ENCODE data around the gene RUVBL1. TPM values are rescaled to one million over a fixed set of nuclear protein-coding genes. Genes with fewer than 3 reads are reported as not detected.

RUVBL1 gene
- total RNA-seq, 2 experiments from 2014 or later: 57.3 to 57.4 TPM

GRCh38 chr3:128062033-128062745 is 61.4 kb downstream of the RUVBL1 start:
- no peak overlapping the region for H3K27ac Mint-ChIP-seq
- ChIA-PET CTCF (no interaction called here), POLR2A (no interaction called here)
- no peaks in the 10 kb centered on the region for H3K9me3 Mint-ChIP-seq (ENCODE audit: insufficient read depth)
- ATAC-seq (no peak), DNase-seq (no peak)
- no peaks in the 10 kb centered on the region for H3K4me1 Mint-ChIP-seq (ENCODE audit: low read depth)
- H3K27me3 Mint-ChIP-seq (ENCODE audit: low read depth): no peaks in the 10 kb centered on the region
- H3K4me3 Mint-ChIP-seq: no peak overlapping the region
- peaks cover 72% of the 10 kb centered on the region for H3K36me3 Mint-ChIP-seq (ENCODE audit: low read depth)

GRCh38 chr3:128060473-128061381 is 62.9 kb downstream of the RUVBL1 start:
- no peak overlapping the region for H3K4me3 Mint-ChIP-seq
- peaks cover 7% of the 10 kb centered on the region for H3K4me1 Mint-ChIP-seq (ENCODE audit: low read depth)
- no peak for DNase-seq
- no peaks in the 10 kb centered on the region for H3K27me3 Mint-ChIP-seq (ENCODE audit: low read depth)
- H3K27ac Mint-ChIP-seq: no peak overlapping the region
- CTCF ChIA-PET: no interaction called here
- POLR2A ChIA-PET: interaction anchor here (0.7 kb wide), 1 partner anchor 13 kb away, joined by 3 read pairs; no protein-coding TSS in a partner anchor
- H3K9me3 Mint-ChIP-seq (ENCODE audit: insufficient read depth): no peaks in the 10 kb centered on the region
- ATAC-seq: no peak
- H3K36me3 Mint-ChIP-seq (ENCODE audit: low read depth): peaks cover 72% of the 10 kb centered on the region

- DNase-seq (no peak), ATAC-seq (no peak)
- Mint-ChIP-seq H3K27ac (no peak overlapping the region), H3K9me3 (ENCODE audit: insufficient read depth) (no peaks in the 10 kb centered on the region), H3K4me1 (ENCODE audit: low read depth) (peaks cover 38% of the 10 kb centered on the region), H3K4me3 (no peak overlapping the region), H3K27me3 (ENCODE audit: low read depth) (no peaks in the 10 kb centered on the region), H3K36me3 (ENCODE audit: low read depth) (peaks cover 66% of the 10 kb centered on the region)
- CTCF ChIA-PET: interaction anchor here (0.8 to 1.8 kb wide), 7 partner anchors 9 to 561 kb away, joined by 3 to 8 read pairs (median 5); no protein-coding TSS in a partner anchor
- POLR2A ChIA-PET: interaction anchor here (1.2 kb wide), 1 partner anchor 18 kb away, joined by 3 read pairs; no protein-coding TSS in a partner anchor
These were observed 67.4 kb downstream of the RUVBL1 start for GRCh38 chr3:128056258-128056657.

- Mint-ChIP-seq H3K27ac (peak overlapping the region; percentile 43), H3K36me3 (ENCODE audit: low read depth) (peaks cover 48% of the 10 kb centered on the region), H3K4me3 (peak overlapping the region; percentile 97), H3K9me3 (ENCODE audit: insufficient read depth) (no peaks in the 10 kb centered on the region), H3K27me3 (ENCODE audit: low read depth) (no peaks in the 10 kb centered on the region), H3K4me1 (ENCODE audit: low read depth) (peaks cover 43% of the 10 kb centered on the region)
- ChIA-PET POLR2A (no interaction called here), CTCF (no interaction called here)
- ATAC-seq (no peak), DNase-seq (no peak)
These were observed 69.2 kb downstream of the RUVBL1 start for GRCh38 chr3:128054367-128054766.

- DNase-seq: no peak
- H3K4me1 Mint-ChIP-seq (ENCODE audit: low read depth): peaks cover 43% of the 10 kb centered on the region
- CTCF ChIA-PET: interaction anchor here (1.1 to 1.2 kb wide), 2 partner anchors 16 to 21 kb away, joined by 3 to 4 read pairs; no protein-coding TSS in a partner anchor
- POLR2A ChIA-PET: interaction anchor here (0.7 to 1.1 kb wide), 3 partner anchors 19 to 1036 kb away, joined by 3 to 4 read pairs (median 3); no protein-coding TSS in a partner anchor
- H3K4me3 Mint-ChIP-seq: peak overlapping the region; percentile 97
- no peak for ATAC-seq
- H3K27ac Mint-ChIP-seq: peak overlapping the region; percentile 98
- no peaks in the 10 kb centered on the region for H3K27me3 Mint-ChIP-seq (ENCODE audit: low read depth)
- no peaks in the 10 kb centered on the region for H3K9me3 Mint-ChIP-seq (ENCODE audit: insufficient read depth)
- peaks cover 44% of the 10 kb centered on the region for H3K36me3 Mint-ChIP-seq (ENCODE audit: low read depth)
These were observed 70.0 kb downstream of the RUVBL1 start for GRCh38 chr3:128053614-128054013.

- peak overlapping the region; percentile 97 for H3K4me3 Mint-ChIP-seq
- H3K36me3 Mint-ChIP-seq (ENCODE audit: low read depth): peaks cover 42% of the 10 kb centered on the region
- peaks cover 43% of the 10 kb centered on the region for H3K4me1 Mint-ChIP-seq (ENCODE audit: low read depth)
- POLR2A ChIA-PET: interaction anchor here (0.6 to 1.2 kb wide), 6 partner anchors 19 to 1035 kb away, joined by 3 to 5 read pairs (median 4); partner anchors contain the start of gene RUVBL1
- no peaks in the 10 kb centered on the region for H3K27me3 Mint-ChIP-seq (ENCODE audit: low read depth)
- H3K9me3 Mint-ChIP-seq (ENCODE audit: insufficient read depth): no peaks in the 10 kb centered on the region
- peak overlapping the region; percentile 98 for H3K27ac Mint-ChIP-seq
- DNase-seq (no peak), ATAC-seq (no peak)
- CTCF ChIA-PET: interaction anchor here (1.1 to 2.1 kb wide), 3 partner anchors 16 to 81 kb away, joined by 3 to 5 read pairs (median 4); no protein-coding TSS in a partner anchor
These were observed 70.8 kb downstream of the RUVBL1 start for GRCh38 chr3:128052595-128053351.

GRCh38 chr3:128051837-128052594 is 71.6 kb downstream of the RUVBL1 start, which contains the start of gene SEC61A1:
TSS of gene SEC61A1 (plus strand) at chr3:128052437. CDS start at chr3:128052553, 116 bp downstream.
- ChIA-PET POLR2A (interaction anchor here (1.0 to 1.2 kb wide), 3 partner anchors 11 to 269 kb away, joined by 3 to 5 read pairs (median 3); partner anchors contain the start of gene RUVBL1), CTCF (interaction anchor here (2.1 kb wide), 1 partner anchor 81 kb away, joined by 5 read pairs; no protein-coding TSS in a partner anchor)
- DNase-seq (peak; percentile 96), ATAC-seq (peak; percentile 97)
- H3K4me1 Mint-ChIP-seq (ENCODE audit: low read depth): peaks cover 43% of the 10 kb centered on the region
- H3K4me3 Mint-ChIP-seq: peak within 1 kb of the TSS; percentile 97
- peaks cover 2% of the 10 kb centered on the region for H3K27me3 Mint-ChIP-seq (ENCODE audit: low read depth)
- H3K27ac Mint-ChIP-seq: peak within 1 kb of the TSS; percentile 98
- no peaks in the 10 kb centered on the region for H3K9me3 Mint-ChIP-seq (ENCODE audit: insufficient read depth)
- H3K36me3 Mint-ChIP-seq (ENCODE audit: low read depth): peaks cover 38% of the 10 kb centered on the region

- H3K36me3 Mint-ChIP-seq (ENCODE audit: low read depth): peaks cover 36% of the 10 kb centered on the region
- H3K27ac Mint-ChIP-seq: peak overlapping the region; percentile 85
- ChIA-PET POLR2A (interaction anchor here (1.0 to 1.2 kb wide), 2 partner anchors 10 to 270 kb away, joined by 3 read pairs; no protein-coding TSS in a partner anchor), CTCF (interaction anchor here (2.1 kb wide), 1 partner anchor 82 kb away, joined by 5 read pairs; no protein-coding TSS in a partner anchor)
- peaks cover 40% of the 10 kb centered on the region for H3K4me1 Mint-ChIP-seq (ENCODE audit: low read depth)
- peaks cover 6% of the 10 kb centered on the region for H3K27me3 Mint-ChIP-seq (ENCODE audit: low read depth)
- DNase-seq (no peak), ATAC-seq (no peak)
- no peaks in the 10 kb centered on the region for H3K9me3 Mint-ChIP-seq (ENCODE audit: insufficient read depth)
- H3K4me3 Mint-ChIP-seq: peak overlapping the region; percentile 97
These were observed 72.2 kb downstream of the RUVBL1 start for GRCh38 chr3:128051459-128051836.

- H3K4me1 Mint-ChIP-seq (ENCODE audit: low read depth): peaks cover 34% of the 10 kb centered on the region
- H3K27me3 Mint-ChIP-seq (ENCODE audit: low read depth): peaks cover 11% of the 10 kb centered on the region
- ChIA-PET POLR2A (interaction anchor here (1.0 kb wide), 1 partner anchor 9 kb away, joined by 3 read pairs; no protein-coding TSS in a partner anchor), CTCF (interaction anchor here (2.1 kb wide), 1 partner anchor 83 kb away, joined by 5 read pairs; no protein-coding TSS in a partner anchor)
- DNase-seq: no peak
- H3K27ac Mint-ChIP-seq: no peak overlapping the region
- H3K4me3 Mint-ChIP-seq: no peak overlapping the region
- H3K36me3 Mint-ChIP-seq (ENCODE audit: low read depth): peaks cover 29% of the 10 kb centered on the region
- H3K9me3 Mint-ChIP-seq (ENCODE audit: insufficient read depth): no peaks in the 10 kb centered on the region
- no peak for ATAC-seq
These were observed 73.0 kb downstream of the RUVBL1 start for GRCh38 chr3:128050597-128050996.

- ChIA-PET CTCF (interaction anchor here (0.6 to 1.2 kb wide), 2 partner anchors 12 to 250 kb away, joined by 3 to 4 read pairs; no protein-coding TSS in a partner anchor), POLR2A (interaction anchor here (1.6 kb wide), 1 partner anchor 10 kb away, joined by 3 read pairs; no protein-coding TSS in a partner anchor)
- no peaks in the 10 kb centered on the region for H3K4me1 Mint-ChIP-seq (ENCODE audit: low read depth)
- no peaks in the 10 kb centered on the region for H3K9me3 Mint-ChIP-seq (ENCODE audit: insufficient read depth)
- H3K27ac Mint-ChIP-seq: no peak overlapping the region
- H3K4me3 Mint-ChIP-seq: no peak overlapping the region
- H3K36me3 Mint-ChIP-seq (ENCODE audit: low read depth): no peaks in the 10 kb centered on the region
- peaks cover 20% of the 10 kb centered on the region for H3K27me3 Mint-ChIP-seq (ENCODE audit: low read depth)
- ATAC-seq: no peak
- no peak for DNase-seq
These were observed 82.3 kb downstream of the RUVBL1 start for GRCh38 chr3:128041344-128041743.

Measured in activated CD8-positive, alpha-beta T cell treated with anti-CD3 and anti-CD28 coated beads, Interleukin-2, amount 10 ng/mL, durations not matched to agents 7 days and 5 days (primary cell).